ENCODE results near the gene TNS2.

TNS2 gene

GRCh38 chr12:53062011-53062961 is 12.4 kb downstream of the TNS2 start:
- DNase-seq (ENCODE audit: low read depth): no peak

GRCh38 chr12:53062977-53063707 is 13.3 kb downstream of the TNS2 start:
- H3K4me3 ChIP-seq (ENCODE audit: low read depth, low read length): no peak overlapping the region
- in situ Hi-C loops (cut with HindIII; ENCODE audit: low sequenced_read_pairs): no loop called here
- no peak for DNase-seq (ENCODE audit: low read depth)
- no peak for TF ChIP-seq CTCF (IDR thresholded peaks at IDR 0.05; ENCODE audit: low read depth, low read length, missing control alignments)

More at GRCh38 chr12:53062011-53062961, 12.4 kb downstream of the TNS2 start:
- no peak overlapping the region for H3K4me3 ChIP-seq (ENCODE audit: low read depth, low read length)
- no peak for TF ChIP-seq CTCF (IDR thresholded peaks at IDR 0.05; ENCODE audit: low read depth, low read length, missing control alignments)
- in situ Hi-C loops (cut with HindIII; ENCODE audit: low sequenced_read_pairs): no loop called here

GRCh38 chr12:53063708-53064612 is 14.1 kb downstream of the TNS2 start:
- no peak overlapping the region for H3K4me3 ChIP-seq (ENCODE audit: low read depth, low read length)
- no peak for TF ChIP-seq CTCF (IDR thresholded peaks at IDR 0.05; ENCODE audit: low read depth, low read length, missing control alignments)
- in situ Hi-C loops (cut with HindIII; ENCODE audit: low sequenced_read_pairs): no loop called here
- DNase-seq (ENCODE audit: low read depth): no peak

GRCh38 chr12:53064613-53065436 is 15.0 kb downstream of the TNS2 start:
- TF ChIP-seq CTCF (IDR thresholded peaks at IDR 0.05; ENCODE audit: low read depth, low read length, missing control alignments): no peak
- no peak for DNase-seq (ENCODE audit: low read depth)
- in situ Hi-C loops (cut with HindIII; ENCODE audit: low sequenced_read_pairs): loop anchor here (5.0 kb wide), 2 partner anchors 37 to 107 kb away; partner anchors contain the start of gene SOAT2
- H3K4me3 ChIP-seq (ENCODE audit: low read depth, low read length): no peak overlapping the region

GRCh38 chr12:53065470-53065869 is 15.6 kb downstream of the TNS2 start:
- H3K4me3 ChIP-seq (ENCODE audit: low read depth, low read length): no peak overlapping the region
- no peak for DNase-seq (ENCODE audit: low read depth)
- TF ChIP-seq CTCF (IDR thresholded peaks at IDR 0.05; ENCODE audit: low read depth, low read length, missing control alignments): no peak
- in situ Hi-C loops (cut with HindIII; ENCODE audit: low sequenced_read_pairs): loop anchor here (5.0 kb wide), 2 partner anchors 37 to 107 kb away; partner anchors contain the start of gene SOAT2

All from astrocyte of the cerebellum (primary cell).